Loucy (cell line): ENCODE results near the gene CA11.

Experiments
- CTCF ChIP-seq: fragments of 200-600 bp; sonication (generic); conservative IDR thresholded peaks from 2 replicates; pipeline ENCODE4 v1.5.1; 2014; ENCODE audit warnings: mild to moderate bottlenecking, antibody characterized with exemption, low read length
- EZH2phosphoT487 ChIP-seq: fragments of 200-600 bp; IDR thresholded peaks from 2 replicates; pipeline ENCODE4 v1.6.1; 2018; ENCODE audit warnings: antibody characterized with exemption, mild to moderate bottlenecking, moderate library complexity, borderline replicate concordance

DNA sequence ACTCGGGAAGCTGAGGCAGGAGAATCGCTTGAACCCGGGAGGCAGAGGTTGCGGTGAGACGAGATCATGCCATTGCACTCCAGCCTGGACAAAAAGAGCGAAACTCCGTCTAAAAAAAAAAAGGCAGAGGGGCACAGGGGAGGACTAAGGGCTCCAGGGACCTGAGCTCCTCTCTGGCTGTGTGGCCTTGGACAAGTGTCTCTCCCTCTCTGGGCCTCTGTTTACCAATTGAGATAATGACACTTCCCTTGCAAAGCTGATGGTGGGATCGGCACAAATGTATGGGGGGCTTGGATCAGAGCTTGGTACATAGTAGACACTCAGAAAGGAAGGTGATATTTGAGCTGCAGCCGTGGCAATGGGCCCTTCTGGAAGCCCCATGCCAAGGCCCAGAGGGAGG is 50.8 kb downstream of the CA11 start:
- TF ChIP-seq CTCF (no peak), EZH2phosphoT487 (no peak)
